H1 (cell line): ENCODE measurements around the gene BSPRY. TPM values are rescaled to one million over a fixed set of nuclear protein-coding genes. Genes with fewer than 3 reads are reported as not detected.

Experiments
- CTCF ChIA-PET: fragments of 300-600 bp; sonication (Branson Sonifier 250); formaldehyde crosslinking; loops from one replicate; lab custom pipeline; 2021; ENCODE audit not compliant: partially characterized antibody; lab: Charles Lee
- POLR2A ChIA-PET: fragments of 300-600 bp; sonication (Branson Sonifier 250); formaldehyde crosslinking; loops from one replicate; lab custom pipeline; 2021; ENCODE audit warnings: inconsistent platforms; ENCODE audit not compliant: partially characterized antibody; lab: Charles Lee
- DNase-seq, 2 experiments: peaks; one replicate each; pipeline versions ENCODE4 v3.0.0 to v3.0.0-alpha.2; 2010 to 2022; ENCODE audit warnings: low spot score in 2 of 2, low read depth in 1 of 2, mixed read lengths in 1 of 2
- FAIRE-seq: peaks from 2 replicates; lab custom pipeline; 2011; peaks lifted over from hg19 to GRCh38; lab: Jason Lieb, UNC
- H2AFZ ChIP-seq: 2 replicates; pipeline ENCODE4 v1.8.1; 2012; ENCODE audit warnings: low read length, inconsistent platforms
- H2AK5ac ChIP-seq: 2 replicates; pipeline ENCODE4 v1.6.1; 2013; ENCODE audit warnings: low read depth, low read length
- H2BK120ac ChIP-seq: replicated peaks from 2 replicates; pipeline ENCODE3; 2013; ENCODE audit warnings: low read depth, low read length, inconsistent platforms
- H2BK12ac ChIP-seq: 2 replicates; pipeline ENCODE4 v1.6.1; 2013; ENCODE audit warnings: low read depth, low read length
- H2BK15ac ChIP-seq: 2 replicates; pipeline ENCODE4 v1.6.1; 2013; ENCODE audit warnings: low read length
- H2BK20ac ChIP-seq: 2 replicates; pipeline ENCODE4 v1.6.1; 2013; ENCODE audit warnings: low read length
- H2BK5ac ChIP-seq: 2 replicates; pipeline ENCODE4 v1.6.1; 2013; ENCODE audit warnings: low read depth, low read length
- H3K14ac ChIP-seq: 2 replicates; pipeline ENCODE4 v1.6.1; 2013; ENCODE audit warnings: inconsistent platforms; ENCODE audit not compliant: insufficient read length
- H3K18ac ChIP-seq: 2 replicates; pipeline ENCODE4 v1.6.1; 2013; ENCODE audit warnings: low read length; ENCODE audit errors: extremely low read depth
- H3K23ac ChIP-seq: 2 replicates; pipeline ENCODE4 v1.6.1; 2013; ENCODE audit warnings: inconsistent platforms; ENCODE audit not compliant: insufficient read length
- H3K23me2 ChIP-seq: 2 replicates; pipeline ENCODE4 v1.6.1; 2013; ENCODE audit warnings: low read depth, low read length
- H3K27ac ChIP-seq: 2 replicates; pipeline ENCODE4 v1.6.1; 2011; ENCODE audit warnings: low read depth, low read length, inconsistent platforms
- H3K27me3 ChIP-seq, 4 experiments: replicated peaks in 1 of 4; 1 replicate in 1 of 4; 2 replicates in 3 of 4; pipeline versions ENCODE4 v1.6.1 to v1.8.1; 2011 to 2013; ENCODE audit warnings: low read length in 3 of 4, mild to moderate bottlenecking in 3 of 4, inconsistent platforms in 2 of 4, mixed read lengths in 2 of 4, moderate library complexity in 1 of 4; ENCODE audit not compliant: control insufficient read depth in 3 of 4, insufficient read depth in 3 of 4; ENCODE audit errors: extremely low read depth in 1 of 4
- H3K36me3 ChIP-seq, 4 experiments: 2 replicates each; pipeline versions ENCODE4 v1.6.1 to v1.8.1; 2011 to 2013; ENCODE audit warnings: mild to moderate bottlenecking in 4 of 4, low read length in 3 of 4, moderate library complexity in 2 of 4, control low read depth in 1 of 4, inconsistent platforms in 1 of 4; ENCODE audit not compliant: insufficient read depth in 4 of 4, control insufficient read depth in 2 of 4
- H3K4ac ChIP-seq: replicated peaks from 2 replicates; pipeline ENCODE3; 2013; ENCODE audit warnings: low read length, low read depth, mixed read lengths, inconsistent platforms; ENCODE audit not compliant: insufficient read length
- H3K4me1 ChIP-seq, 4 experiments: replicated peaks in 1 of 4; 1 replicate in 1 of 4; 2 replicates in 3 of 4; pipeline versions ENCODE4 v1.6.1 to v1.8.1; 2011 to 2013; ENCODE audit warnings: low read length in 3 of 4, inconsistent platforms in 2 of 4, mixed read lengths in 1 of 4; ENCODE audit not compliant: insufficient read depth in 4 of 4, control insufficient read depth in 3 of 4
- H3K4me2 ChIP-seq, 2 experiments: 2 replicates each; pipeline versions ENCODE4 v1.6.1 to v1.8.1; 2011 to 2013; ENCODE audit warnings: low read depth in 2 of 2, low read length in 2 of 2, control low read depth in 1 of 2, inconsistent platforms in 1 of 2, mild to moderate bottlenecking in 1 of 2; ENCODE audit not compliant: insufficient read depth in 1 of 2
- H3K4me3 ChIP-seq, 4 experiments: fragments of 200-600, 300-600 bp in 1 of 4; sonication (generic), shearing (Covaris generic), sonication (Bioruptor Twin) in 1 of 4; 2 replicates each; pipeline versions ENCODE4 v1.5.1 to v1.8.1; 2011 to 2016; ENCODE audit warnings: low read length in 4 of 4, low read depth in 3 of 4, control low read depth in 2 of 4, inconsistent platforms in 2 of 4, mild to moderate bottlenecking in 2 of 4, mixed read lengths in 1 of 4, moderate library complexity in 1 of 4; ENCODE audit not compliant: insufficient read depth in 2 of 4; ENCODE audit errors: extremely low read depth in 1 of 4
- H3K56ac ChIP-seq: replicated peaks from 2 replicates; pipeline ENCODE3; 2013; ENCODE audit warnings: low read depth, mild to moderate bottlenecking, mixed read lengths, low read length, inconsistent platforms; ENCODE audit not compliant: insufficient read length
- H3K79me1 ChIP-seq: 2 replicates; pipeline ENCODE4 v1.6.1; 2013; ENCODE audit warnings: low read depth, low read length, control low read depth
- H3K79me2 ChIP-seq, 2 experiments: 2 replicates each; pipeline versions ENCODE4 v1.6.1 to v1.8.1; 2012 to 2013; ENCODE audit warnings: low read length in 2 of 2, mild to moderate bottlenecking in 2 of 2, inconsistent platforms in 1 of 2; ENCODE audit not compliant: insufficient read depth in 2 of 2, control insufficient read depth in 1 of 2
- H3K9ac ChIP-seq, 4 experiments: replicated peaks in 1 of 4; 1 replicate in 1 of 4; 2 replicates in 3 of 4; pipeline versions ENCODE4 v1.6.1 to v1.8.1; 2011 to 2013; ENCODE audit warnings: low read depth in 3 of 4, low read length in 3 of 4, control low read depth in 2 of 4, mild to moderate bottlenecking in 2 of 4, moderate library complexity in 2 of 4, inconsistent platforms in 1 of 4; ENCODE audit errors: extremely low read depth in 1 of 4
- H3K9me3 ChIP-seq, 2 experiments: 2 replicates each; pipeline versions ENCODE4 v1.6.1 to v1.8.1; 2012 to 2013; ENCODE audit warnings: mild to moderate bottlenecking in 2 of 2, moderate library complexity in 2 of 2, control low read depth in 1 of 2, inconsistent platforms in 1 of 2, low read depth in 1 of 2, low read length in 1 of 2, mixed read lengths in 1 of 2; ENCODE audit not compliant: insufficient read depth in 2 of 2
- H4K20me1 ChIP-seq, 2 experiments: replicated peaks in 1 of 2; 2 replicates each; pipeline versions ENCODE3 to v1.8.1; 2011 to 2013; ENCODE audit warnings: inconsistent platforms in 2 of 2, low read length in 2 of 2, mild to moderate bottlenecking in 1 of 2; ENCODE audit not compliant: insufficient read depth in 2 of 2, control insufficient read depth in 1 of 2
- H4K5ac ChIP-seq: 2 replicates; pipeline ENCODE4 v1.6.1; 2013; ENCODE audit warnings: low read length, low read depth, mixed read lengths, inconsistent platforms; ENCODE audit not compliant: insufficient read length
- H4K8ac ChIP-seq: 2 replicates; pipeline ENCODE4 v1.8.0; 2013; ENCODE audit warnings: mild to moderate bottlenecking, moderate library complexity, low read length, inconsistent platforms; ENCODE audit not compliant: insufficient read depth; ENCODE audit errors: extremely low read depth
- H4K91ac ChIP-seq: replicated peaks from 2 replicates; pipeline ENCODE3; 2013; ENCODE audit warnings: low read length, mixed read lengths, inconsistent platforms; ENCODE audit not compliant: insufficient read length
- JUN ChIP-seq: IDR thresholded peaks from 2 replicates; pipeline ENCODE4 v1.6.1; 2011; ENCODE audit warnings: low read depth, mild to moderate bottlenecking, improper control_type of control experiment, low read length
- WGBS, 2 experiments: shearing (Covaris generic) in 1 of 2; methylation state at CpG; one replicate each; pipeline versions ENCODE4 v1.1.6 to v1.1.7; 2013 to 2015; ENCODE audit warnings: low lambda C conversion rate in 2 of 2, mixed read lengths in 2 of 2, inconsistent platforms in 1 of 2, low coverage in 1 of 2, missing lambda C conversion rate in 1 of 2; ENCODE audit not compliant: insufficient replicate concordance in 2 of 2, insufficient coverage in 1 of 2, insufficient read length in 1 of 2; ENCODE audit errors: extremely low coverage in 1 of 2, missing lambda C conversion rate in 1 of 2; 5-methylcytosine and 5-hydroxymethylcytosine counted together
- polyA plus RNA-seq, 7 experiments: library from polyadenylated mRNA; depleted of rRNA in 3 of 7; stranded (reverse) in 5 of 7; unstranded in 2 of 7; fragments of >200 nt in 5 of 7; fragments of 200-250 nt in 2 of 7; gene quantifications; 1 replicate in 5 of 7; 2 replicates in 1 of 7; 4 replicates in 1 of 7; pipeline versions ENCODE4 v1.2.1 to v1.2.3, GENCODE V29; 2011 to 2013; ENCODE audit warnings: missing spikeins in 2 of 7, mixed read lengths in 2 of 7
- total RNA-seq: library from RNA; stranded (reverse); fragmentation: NEBNext Ultra II Directional; extraction: Animal tissue kit (Norgen Biotek cat#: 25700); gene quantifications from 2 replicates; pipeline ENCODE4 v1.2.1, GENCODE V29; 2021
- TF ChIP-seq, protein P1 (sequence below): IDR thresholded peaks from 2 replicates; pipeline ENCODE4 v1.6.1; 2012; ENCODE audit warnings: inconsistent platforms

BSPRY gene
- total and polyA plus RNA-seq, 2 of the 8 experiments (the other 6 are each of a cell fraction or from before 2014, with no cell fraction given): 5.5 to 10.9 TPM

DNA sequence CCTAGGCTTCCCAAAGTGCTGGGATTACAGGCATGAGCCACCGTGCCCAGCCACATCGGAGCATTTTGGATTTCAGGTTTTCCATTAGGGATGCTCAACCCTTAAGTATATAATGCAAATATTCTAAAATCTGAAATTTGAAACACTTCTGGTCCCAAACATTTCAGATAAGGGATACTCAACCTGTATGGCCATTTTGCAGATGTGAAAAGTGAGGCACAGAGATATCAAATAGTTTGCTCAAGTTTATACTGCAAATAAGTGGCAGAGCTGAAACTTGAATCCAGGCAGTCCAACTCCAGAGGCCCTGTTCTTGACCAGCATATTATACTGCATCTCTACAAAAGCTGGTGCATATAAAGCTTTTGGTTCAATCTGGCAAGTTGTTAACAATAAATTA is 11.6 kb upstream of the BSPRY start:
- H3K36me3 ChIP-seq: no peaks in the 10 kb centered on the region
- no peak overlapping the region for H2BK120ac ChIP-seq
- no peak overlapping the region for H3K9ac ChIP-seq
- H2BK15ac ChIP-seq: no peak overlapping the region
- H3K4me2 ChIP-seq: no peak overlapping the region
- H4K20me1 ChIP-seq: no peaks in the 10 kb centered on the region
- DNase-seq (no peak), FAIRE-seq (no peak)
- H3K4me1 ChIP-seq: peaks cover 0 to 2% (median 0%) of the 10 kb centered on the region in 4 experiments; a peak in 2 of 7 replicates
- CTCF ChIA-PET: interaction anchor here (0.9 to 1.0 kb wide), 2 partner anchors 10 to 318 kb away, joined by 3 to 4 read pairs; no protein-coding TSS in a partner anchor
- no peaks in the 10 kb centered on the region for H3K9me3 ChIP-seq
- TF ChIP-seq, protein P1, sequence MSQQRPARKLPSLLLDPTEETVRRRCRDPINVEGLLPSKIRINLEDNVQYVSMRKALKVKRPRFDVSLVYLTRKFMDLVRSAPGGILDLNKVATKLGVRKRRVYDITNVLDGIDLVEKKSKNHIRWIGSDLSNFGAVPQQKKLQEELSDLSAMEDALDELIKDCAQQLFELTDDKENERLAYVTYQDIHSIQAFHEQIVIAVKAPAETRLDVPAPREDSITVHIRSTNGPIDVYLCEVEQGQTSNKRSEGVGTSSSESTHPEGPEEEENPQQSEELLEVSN: no peak
- no peak for TF ChIP-seq JUN
- H3K18ac ChIP-seq: no peak overlapping the region
- WGBS, 2 experiments: 97% methylated on average over 2 of the region's 2 CpGs; no CpG with 5 or more reads in 1 of the 2 experiments
- no peak overlapping the region for H3K56ac ChIP-seq
- no peaks in the 10 kb centered on the region for H3K79me2 ChIP-seq
- H3K23ac ChIP-seq: no peak overlapping the region
- H4K91ac ChIP-seq: no peak overlapping the region
- H3K23me2 ChIP-seq: peaks cover 4% of the 10 kb centered on the region
- no peak overlapping the region for H2BK20ac ChIP-seq
- H3K27me3 ChIP-seq: peaks cover 0 to 7% (median 3%) of the 10 kb centered on the region in 4 experiments; a peak in 2 of 7 replicates
- no peak overlapping the region for H3K27ac ChIP-seq
- no peak overlapping the region for H2AK5ac ChIP-seq
- no peak overlapping the region for H3K14ac ChIP-seq
- H3K4ac ChIP-seq: no peak overlapping the region
- H3K4me3 ChIP-seq: no peak overlapping the region
- POLR2A ChIA-PET: interaction anchor here (1.7 kb wide), 1 partner anchor 12 kb away, joined by 4 read pairs; the partner anchor contains the start of gene BSPRY
- H4K5ac ChIP-seq: no peak overlapping the region
- no peak overlapping the region for H2BK5ac ChIP-seq
- H2AFZ ChIP-seq: no peak overlapping the region
- H2BK12ac ChIP-seq: no peak overlapping the region
- no peaks in the 10 kb centered on the region for H3K79me1 ChIP-seq
- H4K8ac ChIP-seq: no peak overlapping the region
